HepG2 (cell line): Measurements from ENCODE around the gene SLC38A2. TPM values are rescaled to one million over a fixed set of nuclear protein-coding genes. Genes with fewer than 3 reads are reported as not detected.
A peak's percentile ranks its signal among the peaks of the same experiment; 100 is the strongest.

ENCODE experiments used
- ASH2L ChIP-seq: fragments of 300-600, 200-600 bp; sonication (generic); IDR thresholded peaks from 2 replicates; pipeline ENCODE4 v1.7.0; 2017; ENCODE audit warnings: low read depth, mild to moderate bottlenecking, moderate library complexity, mixed read lengths, low read length; ENCODE audit not compliant: insufficient read length
- CBX1 ChIP-seq: IDR thresholded peaks from one replicate; pipeline ENCODE4 v1.6.1; 2016; ENCODE audit warnings: antibody characterized with exemption, low read depth
- HBP1 ChIP-seq: IDR thresholded peaks from 2 replicates; pipeline ENCODE4 v1.6.1; 2016; ENCODE audit warnings: low read depth, control low read depth
- MLLT10 ChIP-seq: sonication (generic); formaldehyde crosslinking; IDR thresholded peaks from 2 replicates; pipeline ENCODE4 v1.4.0; 2020; ENCODE audit warnings: missing genetic modification reagents
- MYC ChIP-seq: sonication (generic); formaldehyde crosslinking; IDR thresholded peaks from 2 replicates; pipeline ENCODE4 v1.9.0; 2021; ENCODE audit warnings: missing genetic modification reagents, borderline replicate concordance
- NFKB2 ChIP-seq: sonication (generic); formaldehyde crosslinking; IDR thresholded peaks from 2 replicates; pipeline ENCODE4 v1.4.0; 2020; ENCODE audit warnings: missing genetic modification reagents, borderline replicate concordance
- NFYC ChIP-seq: IDR thresholded peaks from 2 replicates; pipeline ENCODE4 v1.6.1; 2016; ENCODE audit warnings: missing genetic modification reagents, missing compliant biosample characterization
- NR1H2 ChIP-seq: sonication (generic); formaldehyde crosslinking; IDR thresholded peaks from 2 replicates; pipeline ENCODE4 v1.8.1; 2022; ENCODE audit warnings: low read depth, missing genetic modification reagents, borderline replicate concordance
- NRL ChIP-seq: sonication (generic); formaldehyde crosslinking; IDR thresholded peaks from 2 replicates; pipeline ENCODE4 v1.5.0; 2020; ENCODE audit warnings: missing genetic modification reagents, mild to moderate bottlenecking, moderate library complexity, borderline replicate concordance
- POLR2AphosphoS5 ChIP-seq: IDR thresholded peaks from 2 replicates; pipeline ENCODE4 v1.6.1; 2012; ENCODE audit warnings: low read depth, low read length
- SETDB1 ChIP-seq: sonication (generic); formaldehyde crosslinking; IDR thresholded peaks from 2 replicates; pipeline ENCODE4 v1.5.1; 2020; ENCODE audit warnings: missing genetic modification reagents, mild to moderate bottlenecking, borderline replicate concordance
- SKIL ChIP-seq: sonication (generic); formaldehyde crosslinking; IDR thresholded peaks from 2 replicates; pipeline ENCODE4 v1.8.0; 2022; ENCODE audit warnings: missing genetic modification reagents, mild to moderate bottlenecking, moderate library complexity, borderline replicate concordance
- ZBTB37 ChIP-seq: sonication (generic); formaldehyde crosslinking; IDR thresholded peaks from 2 replicates; pipeline ENCODE4 v1.4.0; 2020; ENCODE audit warnings: mild to moderate bottlenecking, missing genetic modification reagents
- ZFP37 ChIP-seq: sonication (generic); formaldehyde crosslinking; IDR thresholded peaks from 2 replicates; pipeline ENCODE4 v1.4.0; 2020; ENCODE audit warnings: missing genetic modification reagents, borderline replicate concordance
- ZNF644 ChIP-seq: IDR thresholded peaks from 2 replicates; pipeline ENCODE4 v1.6.1; 2016; ENCODE audit warnings: low read depth
- ZNF878 ChIP-seq: sonication (generic); formaldehyde crosslinking; IDR thresholded peaks from 2 replicates; pipeline ENCODE4 v1.8.1; 2023; ENCODE audit warnings: mild to moderate bottlenecking, missing genetic modification reagents, moderate library complexity
- polyA plus RNA-seq, 8 experiments: library from polyadenylated mRNA; depleted of rRNA in 3 of 8; stranded (reverse) in 7 of 8; unstranded in 1 of 8; fragments of >200 nt; fragmentation: Illumina TruSeq in 4 of 8; extraction: Trizol in 4 of 8; gene quantifications; 2 replicates each; pipeline versions ENCODE4 v1.2.1 to v1.2.3, GENCODE V29; 2011 to 2016; ENCODE audit warnings: low read depth in 4 of 8, missing spikeins in 1 of 8, mixed read lengths in 1 of 8; ENCODE audit not compliant: insufficient read depth in 1 of 8
- total RNA-seq, 5 experiments: library from RNA; depleted of rRNA; stranded (reverse); fragments of >200 nt; fragmentation: Illumina TruSeq; extraction: Trizol; gene quantifications; 2 replicates each; pipeline ENCODE4 v1.2.3, GENCODE V29; 2016; ENCODE audit warnings: low read depth in 1 of 5
- TF ChIP-seq, protein P1 (sequence below): sonication (generic); formaldehyde crosslinking; IDR thresholded peaks from 2 replicates; pipeline ENCODE4 v1.4.0; 2020; ENCODE audit warnings: mild to moderate bottlenecking, missing genetic modification reagents, borderline replicate concordance

Gene SLC38A2
- total and polyA plus RNA-seq, 2 of the 13 experiments (the other 11 are each of a cell fraction or from before 2014, with no cell fraction given) = 368 to 880 TPM

- TF ChIP-seq SKIL (no peak), POLR2AphosphoS5 (peak; percentile 77), NRL (peak; percentile 62; the same call in 1 of the 2 replicates), MYC (CRISPR knock-in tag) (peak; percentile 58; the same call in 1 of the 2 replicates), HBP1 (peak; percentile 47; the same call in 1 of the 2 replicates), NFYC (CRISPR knock-in tag) (peak; percentile 36; the same call in 1 of the 2 replicates), NR1H2 (no peak), ZBTB37 (CRISPR knock-in tag) (no peak), SETDB1 (CRISPR knock-in tag) (no peak), CBX1 (no peak), NFKB2 (no peak), MLLT10 (CRISPR knock-in tag) (peak; percentile 78; the same call in 1 of the 2 replicates), ZNF878 (0 out of 2 replicates have a peak, but pooled peaks have one; percentile 20), ASH2L (peak; percentile 36), ZNF644 (CRISPR knock-in tag) (no peak), ZFP37 (CRISPR knock-in tag) (no peak)
- TF ChIP-seq, protein P1, sequence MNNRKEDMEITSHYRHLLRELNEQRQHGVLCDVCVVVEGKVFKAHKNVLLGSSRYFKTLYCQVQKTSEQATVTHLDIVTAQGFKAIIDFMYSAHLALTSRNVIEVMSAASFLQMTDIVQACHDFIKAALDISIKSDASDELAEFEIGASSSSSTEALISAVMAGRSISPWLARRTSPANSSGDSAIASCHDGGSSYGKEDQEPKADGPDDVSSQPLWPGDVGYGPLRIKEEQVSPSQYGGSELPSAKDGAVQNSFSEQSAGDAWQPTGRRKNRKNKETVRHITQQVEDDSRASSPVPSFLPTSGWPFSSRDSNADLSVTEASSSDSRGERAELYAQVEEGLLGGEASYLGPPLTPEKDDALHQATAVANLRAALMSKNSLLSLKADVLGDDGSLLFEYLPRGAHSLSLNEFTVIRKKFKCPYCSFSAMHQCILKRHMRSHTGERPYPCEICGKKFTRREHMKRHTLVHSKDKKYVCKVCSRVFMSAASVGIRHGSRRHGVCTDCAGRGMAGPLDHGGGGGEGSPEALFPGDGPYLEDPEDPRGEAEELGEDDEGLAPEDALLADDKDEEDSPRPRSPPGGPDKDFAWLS (CRISPR knock-in tag) = no peak; the same call in 1 of the 2 replicates
Observed at GRCh38 chr12:46370792-46371717, 1.5 kb downstream of the SLC38A2 start (continued).
